OCI-LY3 (cell line): ENCODE measurements around the gene ANKRD44.

ENCODE experiments used
- H2AFZ ChIP-seq: fragments of 200-600, 300-600 bp; shearing (Covaris generic); 2 replicates; pipeline ENCODE4 v1.6.0; 2014; ENCODE audit warnings: antibody characterized with exemption, low read depth, low read length
- H3K27ac ChIP-seq: fragments of 200-600, 300-600 bp; sonication (generic); 2 replicates; pipeline ENCODE4 v1.5.1; 2014; ENCODE audit warnings: mild to moderate bottlenecking, low read length, moderate library complexity, mixed read lengths
- H3K27me3 ChIP-seq: fragments of 200-600, 300-600 bp; sonication (generic); 2 replicates; pipeline ENCODE4 v1.6.1; 2014; ENCODE audit warnings: low read depth, low read length, mixed read lengths
- H3K36me3 ChIP-seq: fragments of 200-600, 300-600 bp; sonication (generic); replicated peaks from 2 replicates; pipeline ENCODE3; 2014; ENCODE audit warnings: low read depth, low read length, mixed read lengths
- H3K4me1 ChIP-seq: fragments of 300-600, 200-600 bp; sonication (generic); 2 replicates; pipeline ENCODE4 v1.6.1; 2014; ENCODE audit warnings: low read length, mixed read lengths
- H3K4me2 ChIP-seq: fragments of 200-600, 300-600 bp; sonication (generic); 2 replicates; pipeline ENCODE4 v1.6.1; 2014; ENCODE audit warnings: low read length, mixed read lengths
- H3K4me3 ChIP-seq: fragments of 300-600, 200-600 bp; sonication (generic); 2 replicates; pipeline ENCODE4 v1.5.1; 2014; ENCODE audit warnings: antibody characterized with exemption, mild to moderate bottlenecking, low read length, moderate library complexity
- H3K79me2 ChIP-seq: fragments of 300-600, 200-600 bp; shearing (Covaris generic); 2 replicates; pipeline ENCODE4 v1.6.1; 2014; ENCODE audit warnings: mild to moderate bottlenecking, low read length, mixed read lengths
- H3K9ac ChIP-seq: fragments of 300-600, 200-600 bp; shearing (Covaris generic); 2 replicates; pipeline ENCODE4 v1.6.0; 2014; ENCODE audit warnings: mild to moderate bottlenecking, low read length, moderate library complexity
- H3K9me3 ChIP-seq: fragments of 200-600, 300-600 bp; shearing (Covaris generic); 2 replicates; pipeline ENCODE4 v1.6.1; 2014; ENCODE audit warnings: low read length, mixed read lengths; ENCODE audit not compliant: insufficient read depth
- H4K20me1 ChIP-seq: fragments of 200-600, 300-600 bp; sonication (generic); 2 replicates; pipeline ENCODE4 v1.6.1; 2016; ENCODE audit warnings: low read length, mixed read lengths; ENCODE audit not compliant: insufficient read depth
- CTCF ChIP-seq: fragments of 200-600, 300-600 bp; sonication (generic); IDR thresholded peaks from 2 replicates; pipeline ENCODE4 v1.5.1; 2014; ENCODE audit warnings: antibody characterized with exemption, low read length, low read depth
- EZH2phosphoT487 ChIP-seq: fragments of 200-600 bp; shearing (Covaris generic); IDR thresholded peaks from 2 replicates; pipeline ENCODE4 v1.6.1; 2018; ENCODE audit warnings: antibody characterized with exemption, mixed run types, low read depth

ANKRD44 gene

GRCh38 chr2:197263077-197263476 is 47.5 kb downstream of the ANKRD44 start:
- Histone ChIP-seq H3K9me3 (no peaks in the 10 kb centered on the region), H2AFZ (no peak overlapping the region), H3K36me3 (peaks cover 3% of the 10 kb centered on the region), H3K9ac (no peak overlapping the region), H3K4me1 (peaks cover 28% of the 10 kb centered on the region), H3K79me2 (peaks cover 10% of the 10 kb centered on the region), H3K27me3 (no peaks in the 10 kb centered on the region), H4K20me1 (no peaks in the 10 kb centered on the region; the same call in 1 of the 2 replicates), H3K4me3 (no peak overlapping the region), H3K4me2 (no peak overlapping the region), H3K27ac (no peak overlapping the region)
- TF ChIP-seq CTCF (no peak), EZH2phosphoT487 (no peak)

- H3K36me3 ChIP-seq = peaks cover 3% of the 10 kb centered on the region
- H3K9me3 ChIP-seq = no peaks in the 10 kb centered on the region
- 0 out of 2 replicates have a peak overlapping the region, but pooled peaks have one; percentile 3 for H3K9ac ChIP-seq
- peak overlapping the region; percentile 51 for H3K4me2 ChIP-seq
- H3K4me3 ChIP-seq = peak overlapping the region; percentile 22
- peak overlapping the region; percentile 22 for H3K27ac ChIP-seq
- H2AFZ ChIP-seq = no peak overlapping the region
- peaks cover 7% of the 10 kb centered on the region for H3K79me2 ChIP-seq
- no peaks in the 10 kb centered on the region for H3K27me3 ChIP-seq
- TF ChIP-seq CTCF = no peak
- TF ChIP-seq EZH2phosphoT487 = no peak
- H4K20me1 ChIP-seq = no peaks in the 10 kb centered on the region
- peaks cover 37% of the 10 kb centered on the region for H3K4me1 ChIP-seq
Measured at GRCh38 chr2:197261808-197262226, 48.8 kb downstream of the ANKRD44 start.

GRCh38 chr2:197259470-197259999 is 51.0 kb downstream of the ANKRD44 start:
- peaks cover 3% of the 10 kb centered on the region for H3K36me3 ChIP-seq
- peaks cover 58% of the 10 kb centered on the region for H3K4me1 ChIP-seq
- no peak overlapping the region for H3K27ac ChIP-seq
- H4K20me1 ChIP-seq = no peaks in the 10 kb centered on the region
- no peak overlapping the region for H2AFZ ChIP-seq
- H3K9me3 ChIP-seq = no peaks in the 10 kb centered on the region
- H3K79me2 ChIP-seq = peaks cover 16% of the 10 kb centered on the region
- TF ChIP-seq CTCF (no peak), EZH2phosphoT487 (no peak)
- H3K4me3 ChIP-seq = no peak overlapping the region
- H3K27me3 ChIP-seq = no peaks in the 10 kb centered on the region
- H3K9ac ChIP-seq = no peak overlapping the region
- no peak overlapping the region for H3K4me2 ChIP-seq

GRCh38 chr2:197258580-197258979 is 52.0 kb downstream of the ANKRD44 start:
- Histone ChIP-seq H3K27ac (peak overlapping the region; percentile 20), H3K4me3 (no peak overlapping the region), H3K4me1 (peaks cover 59% of the 10 kb centered on the region), H3K79me2 (peaks cover 18% of the 10 kb centered on the region), H2AFZ (no peak overlapping the region), H3K27me3 (no peaks in the 10 kb centered on the region), H4K20me1 (no peaks in the 10 kb centered on the region), H3K9ac (no peak overlapping the region), H3K9me3 (no peaks in the 10 kb centered on the region), H3K36me3 (peaks cover 3% of the 10 kb centered on the region), H3K4me2 (peak overlapping the region; percentile 38)
- TF ChIP-seq EZH2phosphoT487 (no peak), CTCF (no peak)
